GM21447 (cell line): ENCODE results near the gene TPP1.

Source experiments
- ATAC-seq: cut with Tn5 transposase; IDR thresholded peaks from one replicate; pipeline ENCODE4 v1.9.1; 2021; ENCODE audit not compliant: unreplicated experiment

TPP1 gene

DNA sequence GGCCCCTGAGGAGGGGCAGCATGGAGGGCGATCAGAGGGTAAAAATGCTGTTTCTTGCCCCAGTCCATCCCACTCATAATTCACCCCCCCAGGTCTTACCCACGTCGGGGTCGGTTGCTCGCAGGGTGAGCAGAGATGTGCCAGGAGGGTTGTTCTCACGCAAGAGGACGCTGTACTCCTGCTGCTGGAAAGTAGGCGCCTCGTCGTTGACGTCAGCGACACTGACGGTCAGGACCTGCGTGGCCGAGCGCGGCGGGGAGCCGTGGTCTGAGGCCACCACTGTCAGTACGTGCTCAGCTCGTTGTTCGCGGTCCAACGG, 10.3 kb upstream of the TPP1 start:
- ATAC-seq, result no peak

DNA sequence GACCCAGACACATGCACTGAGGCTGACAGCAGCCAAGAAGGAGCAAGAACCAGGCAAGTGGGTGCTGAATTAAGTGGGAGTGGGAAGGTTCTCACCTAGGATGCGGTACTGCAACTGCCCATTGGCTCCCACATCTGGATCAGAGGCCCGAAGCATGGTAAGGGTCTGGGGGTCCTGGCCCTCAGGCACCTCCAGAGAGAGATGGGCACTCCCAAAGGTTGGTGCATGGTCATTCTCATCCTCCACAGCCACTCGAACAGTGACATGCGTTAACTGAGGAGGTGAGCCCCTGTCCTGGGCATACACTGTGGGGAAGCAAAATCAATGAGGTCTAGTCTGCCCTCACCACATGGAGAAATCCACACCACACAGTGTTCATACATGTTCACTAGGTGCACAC, 9.3 kb upstream of the TPP1 start:
- no peak for ATAC-seq

DNA sequence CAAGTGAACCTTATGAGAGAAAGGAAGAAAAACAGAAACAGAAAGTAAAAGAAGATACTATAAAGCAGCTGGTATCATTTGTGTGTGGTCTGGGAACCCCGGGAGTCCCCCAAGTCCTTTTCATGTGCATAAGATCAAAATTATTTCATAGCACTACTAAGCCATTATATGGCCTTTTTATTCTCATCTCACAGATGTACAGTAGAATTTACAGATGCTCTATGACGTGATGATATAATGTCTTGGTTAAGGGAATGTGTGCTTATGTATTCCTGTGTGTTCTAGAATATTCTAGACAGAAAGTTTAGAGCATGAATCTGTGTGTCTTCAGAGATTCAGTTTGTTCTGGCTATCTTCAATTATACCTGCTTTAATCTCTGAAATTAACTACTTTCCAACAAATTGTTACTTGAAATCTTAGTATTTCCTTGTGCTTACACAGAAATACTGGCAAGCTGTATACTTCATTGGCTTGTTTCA, 8.6 kb upstream of the TPP1 start:
- ATAC-seq, result peak; percentile 88

DNA sequence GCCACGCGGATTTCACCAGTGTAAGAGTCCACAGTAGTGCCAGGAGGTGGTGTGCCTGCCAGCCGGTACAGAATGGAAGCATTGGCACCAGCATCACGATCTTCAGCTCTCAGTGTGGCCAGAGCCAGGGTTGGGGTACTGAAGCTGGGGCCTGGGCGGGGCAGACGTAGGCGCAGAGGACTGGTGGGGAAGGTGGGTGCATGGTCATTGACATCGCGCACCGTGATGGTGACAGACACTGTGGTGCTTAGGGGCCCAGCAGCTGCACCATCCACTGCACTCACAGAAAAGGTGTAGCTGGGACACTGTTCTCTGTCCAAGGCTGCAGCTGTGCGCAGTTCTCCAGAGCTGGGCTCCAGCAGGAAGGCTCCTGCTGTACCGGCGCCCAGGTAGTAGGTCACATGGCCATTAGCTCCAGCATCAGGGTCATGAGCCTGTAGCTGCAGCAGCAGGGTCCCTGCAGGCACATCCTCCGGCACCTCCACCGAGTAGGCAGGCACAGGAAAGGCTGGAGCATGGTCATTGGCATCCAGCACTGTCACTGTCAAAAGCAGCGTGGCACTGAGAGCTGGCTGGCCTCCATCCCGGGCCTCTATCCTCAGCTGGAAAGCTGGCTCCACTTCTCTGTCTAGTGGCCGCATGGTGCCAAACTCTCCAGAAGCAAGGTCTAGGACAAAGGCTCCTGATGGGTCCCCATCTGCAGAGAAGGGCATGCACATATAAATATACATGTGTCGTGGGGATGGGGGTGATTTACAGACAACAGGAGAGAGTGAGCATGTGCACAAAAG, 7.9 kb upstream of the TPP1 start:
- no peak for ATAC-seq

DNA sequence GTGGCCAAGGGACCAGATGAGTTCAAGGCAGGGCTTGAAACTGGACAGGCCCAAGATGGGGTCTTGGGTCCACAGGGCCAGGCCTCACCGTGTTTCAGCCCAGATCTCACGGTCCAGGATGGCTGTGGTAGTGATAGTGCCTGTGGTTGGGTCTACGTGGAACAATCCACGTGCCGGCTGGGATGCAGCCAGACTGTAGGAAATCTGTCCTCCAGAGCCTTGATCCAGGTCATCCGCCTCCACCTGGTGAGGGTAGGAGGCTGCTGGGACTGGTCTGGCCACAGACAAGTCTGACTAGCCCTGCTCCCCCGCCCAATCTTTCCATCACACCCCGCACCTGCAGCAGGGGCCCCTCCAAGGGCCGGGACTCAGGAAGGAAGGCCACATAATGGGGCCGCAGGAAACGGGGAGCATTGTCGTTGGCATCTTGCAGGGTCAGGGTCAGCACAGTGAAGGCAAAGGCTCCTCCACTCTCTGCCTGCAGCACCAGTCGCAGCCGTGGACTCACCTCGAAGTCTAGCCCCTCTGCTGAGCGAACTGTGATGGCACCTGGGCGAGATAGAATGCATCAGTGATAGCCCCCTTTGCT, 6.7 kb upstream of the TPP1 start:
- ATAC-seq, result no peak

DNA sequence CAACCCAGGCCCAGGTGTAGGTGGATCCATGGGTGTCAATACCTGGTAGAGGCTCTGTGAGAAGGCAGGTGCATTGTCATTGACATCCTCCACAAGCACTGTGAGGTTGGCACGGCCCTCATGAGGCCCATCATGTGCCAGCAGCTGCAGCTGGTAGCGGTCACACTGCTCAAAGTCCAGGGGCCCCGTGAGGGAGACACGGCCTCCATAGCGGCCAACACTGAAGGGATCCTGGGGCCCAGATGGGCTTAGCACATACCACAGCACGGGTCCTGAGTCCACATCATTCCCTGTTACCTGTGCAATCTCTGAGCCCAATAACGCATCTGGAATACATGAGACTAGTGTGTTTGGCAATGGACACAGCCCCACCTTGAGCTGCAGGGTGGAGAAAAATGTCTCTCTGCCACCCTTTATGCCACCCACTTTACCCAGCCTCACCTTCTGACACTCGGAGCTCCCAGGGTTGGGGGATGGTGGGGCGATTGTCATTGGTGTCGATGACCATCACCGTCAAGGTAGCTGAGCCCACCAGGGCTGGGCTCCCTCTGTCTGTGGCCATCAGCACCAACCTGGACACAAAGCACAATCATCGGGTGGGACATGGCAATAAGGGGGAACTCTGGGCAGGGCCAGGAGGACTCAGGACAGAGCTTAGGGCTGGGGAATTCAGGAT, 6.1 kb upstream of the TPP1 start:
- no peak for ATAC-seq

DNA sequence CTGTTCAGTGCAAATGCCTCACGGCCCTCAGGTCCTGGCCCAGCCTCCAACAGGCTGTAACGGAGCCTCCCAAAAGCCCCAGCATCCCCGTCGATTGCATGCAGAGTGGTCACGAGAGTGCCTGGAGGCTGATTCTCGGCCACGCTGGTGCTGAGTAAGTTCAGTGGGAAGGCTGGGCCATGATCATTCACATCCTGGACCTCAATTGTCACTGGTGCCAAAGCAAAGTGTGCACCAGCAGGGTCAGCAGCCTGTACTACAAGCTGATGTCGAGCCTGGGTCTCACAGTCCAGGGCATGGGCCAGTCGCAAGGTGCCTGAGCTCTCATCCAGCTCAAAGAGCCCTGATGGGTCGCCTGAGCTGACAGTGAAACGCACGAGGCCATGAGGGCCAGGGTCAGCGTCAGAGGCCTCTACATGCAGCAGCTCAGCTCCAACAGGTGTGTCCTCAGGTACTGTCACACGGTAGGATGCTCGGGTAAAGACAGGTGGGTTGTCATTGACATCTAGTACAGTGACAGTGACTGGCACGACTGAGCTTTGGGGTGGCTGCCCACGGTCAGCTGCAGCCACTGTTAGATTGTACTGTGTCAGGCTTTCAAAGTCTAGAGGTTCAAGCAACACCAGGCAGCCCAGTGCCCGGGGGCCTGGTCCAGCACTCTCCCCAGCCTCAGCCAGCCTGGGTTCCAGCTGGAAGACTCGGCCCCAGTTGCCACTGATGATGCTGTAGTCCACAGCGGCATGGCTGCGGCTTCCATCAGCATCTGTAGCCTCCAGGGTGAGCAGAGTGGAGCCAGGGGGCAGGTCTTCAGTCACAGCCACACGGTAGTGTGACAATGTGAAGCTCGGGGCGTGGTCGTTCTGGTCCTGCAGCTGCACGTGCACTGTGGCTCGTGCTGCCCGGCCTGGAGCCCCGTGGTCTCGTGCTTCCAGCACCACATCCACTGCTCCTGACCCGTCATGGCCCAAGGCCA, 4.5 kb upstream of the TPP1 start:
- no peak for ATAC-seq

DNA sequence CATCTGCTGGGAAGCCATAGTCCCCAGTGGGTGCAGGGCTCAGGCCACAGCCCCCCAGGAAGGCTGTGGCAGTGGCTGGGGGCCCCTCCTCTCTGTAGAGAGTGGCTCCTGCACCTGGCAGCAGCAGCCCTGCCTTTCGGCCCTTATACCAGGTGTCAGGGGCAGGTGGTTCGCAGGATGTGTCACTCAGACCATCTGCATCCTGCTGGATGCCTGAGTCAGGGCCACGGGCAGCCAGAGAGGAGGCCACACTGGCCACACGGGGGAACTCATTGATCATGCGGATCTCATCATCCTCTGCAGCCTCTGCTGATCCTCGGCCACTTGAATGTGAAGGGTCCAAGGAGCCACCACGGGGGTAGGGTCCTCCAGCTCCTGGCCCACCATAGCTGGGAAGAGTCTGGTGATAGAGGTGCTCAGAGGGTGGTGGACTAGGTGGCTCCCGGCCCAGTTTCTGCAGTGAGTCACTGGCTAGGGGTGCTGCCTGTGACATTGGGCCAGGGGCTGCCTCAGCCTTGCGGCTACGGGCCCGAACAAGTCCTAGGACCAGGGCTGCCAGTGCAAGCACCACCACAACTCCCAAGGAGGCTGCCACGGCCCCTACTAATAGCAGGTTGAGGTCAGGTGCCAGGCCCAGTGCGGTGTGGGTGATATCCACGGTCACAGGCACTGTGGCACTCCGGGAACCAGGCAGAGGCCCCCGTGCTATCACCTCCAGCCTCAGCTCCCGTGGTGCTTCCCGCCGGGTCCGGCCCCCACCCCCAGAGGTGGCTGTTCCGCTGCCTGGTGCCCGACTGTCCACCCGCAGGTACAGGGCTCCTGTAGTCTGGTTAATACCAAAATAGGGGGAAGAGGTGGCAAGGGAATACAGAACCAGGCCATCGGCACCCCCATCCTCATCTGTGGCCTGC, 3.3 kb upstream of the TPP1 start:
- ATAC-seq, result no peak

DNA sequence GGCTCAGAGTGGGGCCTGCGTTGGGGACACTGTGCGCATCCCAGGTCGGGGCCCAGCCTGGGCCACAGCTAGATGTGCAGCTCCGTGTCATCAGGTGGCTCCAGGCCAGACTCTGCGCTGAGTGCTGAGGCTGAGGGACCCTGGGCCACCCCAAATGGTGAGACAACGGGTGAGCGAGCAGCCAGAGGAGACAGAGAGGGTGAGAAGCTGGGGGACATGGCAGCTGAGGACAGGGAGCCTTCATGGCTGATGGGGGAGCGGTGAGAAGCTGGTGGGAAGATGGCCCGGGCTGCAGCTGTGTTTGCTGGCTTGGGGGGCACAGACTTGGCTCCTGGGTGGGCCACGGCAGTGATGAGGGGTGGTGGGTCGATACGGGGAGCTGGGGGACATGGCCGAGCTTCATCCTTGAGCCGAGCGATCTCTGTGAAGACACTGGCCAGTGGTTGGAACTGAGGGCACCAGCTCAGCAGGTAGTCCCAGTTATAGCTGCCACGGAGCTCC, 2.5 kb upstream of the TPP1 start:
- ATAC-seq, result no peak

DNA sequence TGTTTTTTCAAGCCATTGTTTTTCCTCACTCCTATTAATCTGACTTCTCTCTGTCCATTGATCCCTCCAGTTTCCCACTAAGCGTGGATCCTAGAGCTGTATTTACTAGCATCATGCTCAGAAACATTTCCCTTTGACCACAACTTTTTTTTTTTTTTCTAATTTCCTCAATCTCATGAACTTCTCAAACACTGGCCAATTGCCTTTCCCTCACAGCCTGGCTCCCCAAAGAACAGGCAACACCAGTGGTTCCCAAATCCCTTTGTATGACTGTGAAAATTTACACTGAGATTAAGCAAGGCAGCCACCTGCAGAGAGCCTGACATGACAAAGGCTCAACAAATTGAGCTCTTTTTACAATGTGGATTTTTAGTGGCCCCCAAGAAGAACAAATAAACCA, 1.4 kb upstream of the TPP1 start:
- ATAC-seq, result no peak

DNA sequence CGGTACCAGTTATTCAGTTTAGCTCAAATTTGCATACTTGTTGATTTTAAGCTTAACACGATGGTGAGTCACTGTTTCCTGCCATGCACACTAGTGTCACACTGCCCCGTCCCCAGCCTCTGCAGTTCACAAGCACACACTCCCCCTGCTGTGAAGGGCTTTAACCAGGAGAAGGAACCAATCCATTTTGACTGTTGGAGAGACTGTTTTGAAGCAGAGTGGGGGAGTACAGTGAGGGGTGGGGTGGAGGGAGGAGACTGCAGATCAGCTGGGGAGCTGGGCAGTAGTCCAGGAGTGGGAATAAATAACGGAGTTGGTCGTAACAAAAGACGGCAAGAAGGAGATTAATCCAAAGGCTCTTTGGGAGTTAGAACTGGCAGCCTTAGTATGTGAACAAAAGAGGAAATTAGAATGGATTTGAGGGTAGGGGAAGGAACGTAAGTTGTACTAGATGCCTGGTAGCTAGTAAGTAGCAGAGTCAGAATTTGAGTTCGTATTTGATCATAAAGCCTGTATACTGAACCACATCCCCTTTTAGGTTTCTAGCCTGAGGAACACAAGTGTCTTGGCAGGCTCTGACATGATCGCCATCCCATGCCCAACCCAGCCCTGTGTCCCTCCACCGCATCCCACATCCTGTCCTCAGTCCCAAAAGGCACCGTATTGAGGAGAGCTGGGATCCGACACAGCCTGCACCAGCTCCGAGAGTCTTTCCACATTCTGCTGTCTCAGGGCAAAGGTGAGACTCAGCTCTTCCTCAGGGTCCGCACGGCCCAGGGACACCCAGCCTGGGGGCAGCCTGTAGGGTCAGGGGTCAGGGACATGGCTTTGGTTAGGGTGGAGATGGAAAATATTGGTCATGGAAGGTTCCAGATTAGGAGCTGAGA, 862 bp downstream of the TPP1 start:
- peak; percentile 22 for ATAC-seq

DNA sequence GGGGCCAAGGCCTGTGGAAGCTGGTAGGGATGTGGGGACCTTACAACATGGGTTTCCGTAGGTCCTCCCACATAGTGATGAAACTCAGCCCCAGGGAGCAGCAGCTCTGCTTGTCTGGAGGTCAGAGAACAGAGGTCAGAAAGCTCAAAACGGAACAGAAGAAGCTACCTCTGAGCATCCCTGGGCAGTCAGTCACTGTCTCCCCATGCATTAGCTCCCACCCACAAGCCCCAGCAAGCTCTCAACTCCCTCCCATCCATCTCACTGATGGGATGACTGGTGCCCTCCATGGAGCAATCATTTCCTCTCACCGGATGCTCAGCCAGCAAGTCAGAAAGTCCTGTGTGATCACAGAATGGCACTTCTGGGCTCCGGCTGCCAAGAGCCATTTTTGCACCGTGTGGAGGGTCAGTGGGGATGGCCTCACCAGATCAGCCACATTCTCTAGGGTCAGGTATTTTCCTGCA, 1.9 kb downstream of the TPP1 start:
- ATAC-seq, result no peak

DNA sequence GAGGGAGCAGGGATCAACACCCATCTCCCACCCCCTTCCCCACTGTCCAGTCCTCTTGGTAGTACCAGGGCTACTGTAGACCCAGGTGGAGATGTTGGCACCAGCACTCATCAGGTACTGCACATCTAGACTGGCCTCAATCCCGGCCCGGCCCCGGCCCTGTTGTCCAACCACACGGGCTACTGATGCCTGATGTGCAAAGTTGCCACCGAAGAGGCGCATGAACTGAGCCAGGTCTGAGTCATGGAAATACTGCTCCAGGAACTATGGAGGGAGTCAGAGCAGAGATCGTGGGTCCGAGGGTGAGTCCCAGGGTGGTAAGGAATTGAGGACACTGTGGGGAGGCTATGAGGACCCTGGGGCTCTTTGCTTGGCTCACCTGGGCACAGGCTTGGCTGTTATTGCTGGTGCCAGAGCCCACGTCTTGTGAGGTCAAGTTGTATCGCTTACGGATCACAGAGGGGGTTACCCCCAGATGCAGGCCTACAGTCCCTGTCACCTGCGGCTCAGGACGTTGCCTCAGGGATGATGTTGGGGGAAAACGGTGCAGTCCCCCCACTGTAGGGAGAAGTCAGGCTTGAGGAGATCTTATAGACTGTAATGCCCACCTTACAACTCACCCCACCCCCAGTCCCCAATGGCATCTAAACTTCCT, 2.5 kb downstream of the TPP1 start:
- no peak for ATAC-seq

DNA sequence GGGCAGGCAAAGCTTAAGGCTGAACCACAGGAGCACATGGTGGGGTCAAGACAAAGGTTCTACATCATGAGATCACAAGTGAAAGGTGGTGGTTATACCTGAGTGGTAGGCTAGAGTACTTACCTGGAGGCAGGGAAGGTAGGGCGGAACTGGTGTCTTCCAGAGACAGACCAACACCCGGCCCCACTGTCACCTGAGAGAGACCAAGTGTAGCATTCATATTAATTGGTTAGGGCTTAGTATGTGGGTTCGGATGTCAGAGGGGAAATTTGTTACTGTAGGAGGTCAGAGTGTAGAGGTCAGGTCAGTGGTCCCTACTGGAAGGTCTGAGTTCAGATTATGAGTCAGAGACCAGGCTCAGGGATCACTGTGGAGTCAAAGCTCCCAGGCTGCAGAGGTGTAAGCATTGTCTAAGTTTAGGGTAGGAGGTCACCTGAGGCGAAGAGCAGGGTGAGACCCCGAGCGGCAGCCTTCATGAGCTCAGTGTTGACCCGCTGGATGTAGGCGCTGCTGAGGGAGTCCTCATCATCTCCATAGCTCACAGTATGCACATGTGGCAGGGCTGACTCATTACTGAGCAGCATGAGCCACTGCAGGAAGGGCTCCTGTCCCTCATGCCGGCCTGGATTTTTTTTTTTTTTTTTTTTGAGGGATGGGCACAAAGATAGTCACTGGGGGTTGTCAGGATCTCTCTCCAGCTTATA, 3.2 kb downstream of the TPP1 start:
- no peak for ATAC-seq

DNA sequence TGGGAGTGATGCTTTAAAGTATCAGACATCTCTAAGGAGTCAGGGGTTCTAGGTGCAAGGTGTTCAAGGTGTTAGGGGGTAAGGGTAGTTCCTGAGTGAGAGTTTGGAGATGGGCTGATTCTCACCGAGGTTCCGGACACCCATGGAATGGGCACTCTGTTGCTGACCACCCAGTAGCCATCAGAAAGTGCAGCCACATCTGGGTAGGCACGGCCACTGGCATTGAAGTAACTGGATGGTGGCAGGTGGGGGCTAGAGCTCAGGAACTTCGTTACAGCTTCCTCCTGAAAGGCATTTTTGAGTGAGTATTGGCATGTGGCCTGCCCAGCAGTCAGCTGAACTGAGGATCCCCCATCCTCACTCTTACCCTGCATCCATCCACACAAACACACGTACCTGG, 4.2 kb downstream of the TPP1 start:
- ATAC-seq, result no peak

DNA sequence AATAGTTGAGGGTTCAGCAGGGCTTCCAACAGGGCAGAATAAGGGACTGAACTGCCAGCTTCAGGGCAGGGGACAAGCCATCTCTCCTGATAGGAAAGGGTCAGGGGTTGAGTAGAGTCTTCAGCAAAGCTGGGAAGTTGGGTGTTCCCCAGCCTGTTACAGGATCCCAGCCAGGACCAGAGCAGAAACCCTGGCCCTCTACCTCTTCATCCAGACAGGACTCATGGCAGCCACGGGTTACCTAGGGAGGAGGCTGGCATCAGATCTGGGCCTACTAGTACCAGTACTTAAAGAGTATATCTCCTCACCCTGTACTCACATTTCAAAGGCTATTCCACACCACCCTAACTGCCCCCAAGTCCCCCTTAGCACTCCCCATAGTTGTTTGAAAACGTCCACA, 4.8 kb downstream of the TPP1 start:
- ATAC-seq, result no peak

DNA sequence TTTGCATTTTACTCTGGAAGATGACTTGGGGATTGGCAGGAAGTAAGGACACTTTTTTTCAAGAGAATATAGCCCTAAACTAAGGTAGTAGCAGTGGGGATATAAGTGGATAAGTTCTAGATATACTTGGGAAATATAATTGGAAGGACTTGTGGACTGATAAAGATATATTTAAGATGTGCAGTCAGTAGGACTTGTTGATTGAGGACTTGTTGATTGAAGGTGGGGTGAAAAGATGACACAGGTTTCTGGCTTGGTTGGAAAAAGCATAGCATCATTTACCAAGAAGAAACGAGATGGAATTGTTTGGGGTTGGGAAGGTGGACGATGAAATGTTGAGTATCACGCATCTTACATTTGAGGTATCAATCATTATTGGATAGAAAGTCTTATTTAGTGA, 5.7 kb downstream of the TPP1 start:
- ATAC-seq, result no peak
